Parathyroid adenoma (tissue), 2 donors: Measurements from ENCODE around the gene MYDGF.

Source experiments
- H2AFZ ChIP-seq: fragments of 300-600 bp; sonication (generic); one replicate; pipeline ENCODE4 v1.7.0; 2017; ENCODE audit warnings: antibody characterized with exemption, mild to moderate bottlenecking
- H3K27ac ChIP-seq: fragments of 300-600 bp; sonication (generic); one replicate; pipeline ENCODE4 v1.7.0; 2017
- H3K27me3 ChIP-seq: fragments of 300-600 bp; sonication (generic); one replicate; pipeline ENCODE4 v1.7.0; 2017; ENCODE audit warnings: low read length; ENCODE audit not compliant: control insufficient read depth, insufficient read depth
- H3K36me3 ChIP-seq: fragments of 300-600 bp; sonication (generic); one replicate; pipeline ENCODE4 v1.7.0; 2017; ENCODE audit warnings: low read length; ENCODE audit not compliant: control insufficient read depth, insufficient read depth
- H3K4me1 ChIP-seq: fragments of 300-600 bp; sonication (generic); one replicate; pipeline ENCODE4 v1.7.0; 2017; ENCODE audit warnings: control low read depth
- H3K4me2 ChIP-seq: fragments of 300-600 bp; sonication (generic); one replicate; pipeline ENCODE4 v1.7.0; 2017; ENCODE audit warnings: low read length
- H3K4me3 ChIP-seq: fragments of 300-600 bp; sonication (generic); one replicate; pipeline ENCODE4 v1.7.0; 2017; ENCODE audit warnings: low read depth, low read length
- H3K79me2 ChIP-seq: fragments of 300-600 bp; sonication (generic); one replicate; pipeline ENCODE4 v1.7.0; 2017; ENCODE audit warnings: control low read depth
- H3K9ac ChIP-seq: fragments of 300-600 bp; sonication (generic); one replicate; pipeline ENCODE4 v1.7.0; 2017; ENCODE audit warnings: mild to moderate bottlenecking
- H3K9me3 ChIP-seq: fragments of 300-600 bp; sonication (generic); one replicate; pipeline ENCODE4 v1.7.0; 2017; ENCODE audit warnings: low read length; ENCODE audit not compliant: control insufficient read depth
- TF ChIP-seq, protein P1 (sequence below): fragments of 300-600 bp; sonication (generic); IDR thresholded peaks from one replicate; pipeline ENCODE4 v1.7.0; 2017; ENCODE audit warnings: antibody characterized with exemption, mild to moderate bottlenecking
- donor health status: primary hyperparathyroidism.

Gene MYDGF

GRCh38 chr19:4691373-4691772 lies 21.2 kb upstream of the MYDGF start:
- H3K9ac ChIP-seq = no peak overlapping the region
- H3K27me3 ChIP-seq = no peaks in the 10 kb centered on the region
- no peak overlapping the region for H3K27ac ChIP-seq
- no peak overlapping the region for H3K4me2 ChIP-seq
- H3K4me1 ChIP-seq = no peaks in the 10 kb centered on the region
- H3K79me2 ChIP-seq = peaks cover 2% of the 10 kb centered on the region
- H3K9me3 ChIP-seq = no peaks in the 10 kb centered on the region
- TF ChIP-seq, protein P1, sequence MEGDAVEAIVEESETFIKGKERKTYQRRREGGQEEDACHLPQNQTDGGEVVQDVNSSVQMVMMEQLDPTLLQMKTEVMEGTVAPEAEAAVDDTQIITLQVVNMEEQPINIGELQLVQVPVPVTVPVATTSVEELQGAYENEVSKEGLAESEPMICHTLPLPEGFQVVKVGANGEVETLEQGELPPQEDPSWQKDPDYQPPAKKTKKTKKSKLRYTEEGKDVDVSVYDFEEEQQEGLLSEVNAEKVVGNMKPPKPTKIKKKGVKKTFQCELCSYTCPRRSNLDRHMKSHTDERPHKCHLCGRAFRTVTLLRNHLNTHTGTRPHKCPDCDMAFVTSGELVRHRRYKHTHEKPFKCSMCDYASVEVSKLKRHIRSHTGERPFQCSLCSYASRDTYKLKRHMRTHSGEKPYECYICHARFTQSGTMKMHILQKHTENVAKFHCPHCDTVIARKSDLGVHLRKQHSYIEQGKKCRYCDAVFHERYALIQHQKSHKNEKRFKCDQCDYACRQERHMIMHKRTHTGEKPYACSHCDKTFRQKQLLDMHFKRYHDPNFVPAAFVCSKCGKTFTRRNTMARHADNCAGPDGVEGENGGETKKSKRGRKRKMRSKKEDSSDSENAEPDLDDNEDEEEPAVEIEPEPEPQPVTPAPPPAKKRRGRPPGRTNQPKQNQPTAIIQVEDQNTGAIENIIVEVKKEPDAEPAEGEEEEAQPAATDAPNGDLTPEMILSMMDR = no peak
- H3K36me3 ChIP-seq = no peaks in the 10 kb centered on the region
- no peak overlapping the region for H3K4me3 ChIP-seq
- H2AFZ ChIP-seq = no peak overlapping the region

DNA sequence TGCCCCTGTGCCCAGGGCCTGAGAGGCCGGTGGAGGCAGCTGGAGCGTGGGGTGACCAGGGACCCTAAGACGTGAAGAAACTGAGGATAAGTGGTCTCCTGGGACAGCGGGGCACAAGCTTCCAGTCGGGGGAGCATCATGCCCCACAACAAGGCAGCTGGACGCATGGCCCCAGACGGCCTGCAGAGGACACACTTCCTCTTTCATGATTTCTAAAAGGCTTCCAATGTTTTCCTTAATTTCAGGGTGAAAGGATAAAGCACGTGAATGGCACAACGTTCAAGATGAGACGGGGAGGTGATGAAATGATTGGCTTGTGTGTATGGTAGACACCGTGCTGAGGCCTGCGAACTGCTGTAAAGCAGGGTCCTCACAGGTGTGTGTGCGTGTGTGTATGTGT lies 20.2 kb upstream of the MYDGF start:
- H3K9me3 ChIP-seq = no peaks in the 10 kb centered on the region

GRCh38 chr19:4689403-4689802 lies 19.3 kb upstream of the MYDGF start:
- H3K36me3 ChIP-seq = no peaks in the 10 kb centered on the region
- no peak overlapping the region for H2AFZ ChIP-seq
- peaks cover 2% of the 10 kb centered on the region for H3K79me2 ChIP-seq
- no peaks in the 10 kb centered on the region for H3K4me1 ChIP-seq
- H3K27me3 ChIP-seq = no peaks in the 10 kb centered on the region
- no peak overlapping the region for H3K4me3 ChIP-seq
- H3K4me2 ChIP-seq = no peak overlapping the region
- no peak overlapping the region for H3K27ac ChIP-seq
- H3K9ac ChIP-seq = no peak overlapping the region
- H3K9me3 ChIP-seq = no peaks in the 10 kb centered on the region
- TF ChIP-seq, protein P1 = no peak

More for the DNA sequence above, 20.2 kb upstream of the MYDGF start:
- no peak overlapping the region for H3K4me2 ChIP-seq
- no peaks in the 10 kb centered on the region for H3K27me3 ChIP-seq
- H2AFZ ChIP-seq = no peak overlapping the region
- no peaks in the 10 kb centered on the region for H3K4me1 ChIP-seq
- no peak overlapping the region for H3K4me3 ChIP-seq
- H3K36me3 ChIP-seq = no peaks in the 10 kb centered on the region
- TF ChIP-seq, protein P1 = no peak
- no peak overlapping the region for H3K27ac ChIP-seq
- no peak overlapping the region for H3K9ac ChIP-seq
- H3K79me2 ChIP-seq = peaks cover 2% of the 10 kb centered on the region

- TF ChIP-seq, protein P1 = no peak
- H2AFZ ChIP-seq = no peak overlapping the region
- no peaks in the 10 kb centered on the region for H3K79me2 ChIP-seq
- H3K27ac ChIP-seq = no peak overlapping the region
- no peak overlapping the region for H3K4me2 ChIP-seq
- H3K27me3 ChIP-seq = no peaks in the 10 kb centered on the region
- H3K4me1 ChIP-seq = no peaks in the 10 kb centered on the region
- H3K4me3 ChIP-seq = no peak overlapping the region
- no peak overlapping the region for H3K9ac ChIP-seq
- no peaks in the 10 kb centered on the region for H3K36me3 ChIP-seq
- H3K9me3 ChIP-seq = no peaks in the 10 kb centered on the region
These were observed 18.4 kb upstream of the MYDGF start for GRCh38 chr19:4688587-4688986.

DNA sequence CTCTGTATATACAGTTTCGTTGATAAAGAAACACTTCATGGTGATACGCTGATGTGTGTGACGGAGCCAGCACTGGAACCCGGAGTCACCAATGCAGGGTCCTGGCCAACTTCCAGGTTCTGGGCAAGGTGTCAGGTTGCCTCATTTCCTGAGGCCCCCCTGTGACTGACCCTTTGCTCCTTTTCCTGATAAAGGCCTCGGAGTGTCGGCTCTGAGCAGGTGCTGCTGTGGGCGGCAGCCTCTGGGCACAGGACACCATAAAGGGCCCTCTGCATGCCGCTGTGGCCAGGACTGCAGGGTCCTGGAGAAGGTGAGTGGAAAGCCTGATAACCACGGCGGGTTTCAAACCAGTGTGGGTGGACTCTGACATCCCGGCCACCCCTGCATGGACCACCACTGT lies 17.3 kb upstream of the MYDGF start:
- H3K27ac ChIP-seq = no peak overlapping the region
- no peaks in the 10 kb centered on the region for H3K79me2 ChIP-seq
- H3K9ac ChIP-seq = no peak overlapping the region
- H2AFZ ChIP-seq = no peak overlapping the region
- H3K27me3 ChIP-seq = no peaks in the 10 kb centered on the region
- no peak overlapping the region for H3K4me3 ChIP-seq
- H3K4me2 ChIP-seq = no peak overlapping the region
- H3K36me3 ChIP-seq = no peaks in the 10 kb centered on the region
- no peaks in the 10 kb centered on the region for H3K4me1 ChIP-seq
- H3K9me3 ChIP-seq = no peaks in the 10 kb centered on the region
- TF ChIP-seq, protein P1 = no peak
